HL-60 (cell line): ENCODE results near the gene PPP1R1A.

Source experiments
- DNase-seq, 2 experiments: peaks; one replicate each; pipeline ENCODE4 v3.0.0-alpha.2; 2010 to 2020; ENCODE audit warnings: low read depth in 1 of 2, low spot score in 1 of 2
- H3K27ac ChIP-seq: fragments of 250-450 bp; sonication (Bioruptor Pico); replicated peaks from 2 replicates; pipeline ENCODE4 v1.5.1; 2020; ENCODE audit warnings: mild to moderate bottlenecking, moderate library complexity
- H3K27me3 ChIP-seq: fragments of 250-450 bp; sonication (Bioruptor Pico); 2 replicates; pipeline ENCODE4 v1.5.1; 2021; ENCODE audit warnings: mild to moderate bottlenecking, moderate library complexity; ENCODE audit not compliant: insufficient read depth, poor library complexity, severe bottlenecking
- H3K4me3 ChIP-seq: replicated peaks from 2 replicates; pipeline ENCODE4 v1.5.1; 2011; ENCODE audit warnings: mild to moderate bottlenecking, control low read depth, low read length; ENCODE audit not compliant: insufficient read depth
- GABPA ChIP-seq: IDR thresholded peaks from 2 replicates; pipeline ENCODE4 v1.6.1; 2012; ENCODE audit warnings: low read depth
- POLR2AphosphoS5 ChIP-seq: IDR thresholded peaks from 2 replicates; pipeline ENCODE4 v1.6.1; 2012; ENCODE audit warnings: low read depth
- SPI1 ChIP-seq: IDR thresholded peaks from 2 replicates; pipeline ENCODE4 v1.6.1; 2012; ENCODE audit warnings: low read depth, mild to moderate bottlenecking, borderline replicate concordance
- TF ChIP-seq, protein P1 (sequence below): IDR thresholded peaks from one replicate; pipeline ENCODE4 v1.5.1; 2011; ENCODE audit warnings: low read length, control low read depth, inconsistent platforms; ENCODE audit not compliant: insufficient read depth
- TF ChIP-seq, protein P2 (sequence below): IDR thresholded peaks from 2 replicates; pipeline ENCODE4 v1.6.1; 2012; ENCODE audit warnings: low read depth; ENCODE audit not compliant: insufficient replicate concordance

PPP1R1A gene

DNA sequence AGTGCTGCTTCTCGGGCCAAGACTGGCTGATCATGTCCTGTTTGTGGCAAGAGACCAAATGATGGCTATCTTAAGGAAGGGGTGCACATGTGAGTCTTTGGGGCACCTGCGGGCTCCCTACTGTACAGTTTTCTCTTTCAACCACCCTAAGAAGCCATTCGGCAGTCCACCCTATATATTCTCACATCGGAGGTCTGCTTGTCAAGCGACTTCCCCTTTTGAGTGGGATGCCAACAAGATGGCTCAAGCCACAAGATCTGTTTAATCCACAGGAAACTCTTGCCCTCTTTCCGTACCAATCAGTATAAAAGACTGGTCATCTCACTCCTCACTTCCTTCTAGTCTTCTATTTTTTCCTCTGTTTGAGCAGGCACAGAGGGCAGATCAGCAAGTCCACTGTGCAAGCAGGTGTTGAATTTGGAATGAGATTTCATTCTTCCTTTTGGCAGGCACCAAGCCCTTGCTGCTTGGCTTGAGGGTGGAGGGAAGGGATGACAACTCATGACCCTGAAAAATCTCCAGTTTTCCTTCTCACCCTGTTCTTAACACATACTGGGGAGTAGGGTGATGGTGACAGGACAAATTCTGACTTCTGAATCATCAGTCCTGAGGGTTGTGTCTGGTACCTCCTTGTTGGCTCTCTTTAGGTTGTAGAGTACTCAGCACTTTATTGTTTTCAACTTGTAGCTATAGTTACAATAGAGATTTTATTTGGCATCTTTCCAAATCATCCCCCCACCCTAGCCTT, 28.6 kb upstream of the PPP1R1A start:
- DNase-seq = peak in 1 of 2 experiments; percentile 19

DNA sequence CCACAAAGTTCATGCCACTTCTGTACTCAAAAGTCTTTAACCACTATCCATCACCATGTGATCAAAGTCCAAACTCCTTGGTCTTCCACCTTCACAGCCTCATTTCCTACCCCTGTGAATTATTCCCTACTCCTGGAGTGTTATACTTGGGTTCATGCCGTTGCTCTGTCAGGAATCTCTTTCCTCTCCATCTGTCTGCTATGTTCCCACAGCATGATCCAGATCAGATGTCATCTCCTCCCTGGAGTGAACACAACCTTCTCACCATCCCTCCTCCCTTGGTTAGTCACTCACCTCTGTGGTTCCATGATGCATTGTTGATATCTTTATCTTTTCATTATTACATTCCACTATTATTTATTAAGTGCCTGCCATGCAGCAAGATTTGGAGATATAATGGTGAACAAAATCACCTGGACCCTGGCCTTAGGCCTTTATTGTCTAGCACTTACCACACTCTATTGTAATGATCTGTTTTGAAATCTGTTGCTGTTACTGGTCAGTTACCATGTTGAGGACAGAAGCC, 23.8 kb upstream of the PPP1R1A start:
- DNase-seq = no peak
- Histone ChIP-seq H3K4me3 (no peak overlapping the region), H3K27me3 (peaks cover 17% of the 10 kb centered on the region), H3K27ac (no peak overlapping the region)
- TF ChIP-seq, protein P1, sequence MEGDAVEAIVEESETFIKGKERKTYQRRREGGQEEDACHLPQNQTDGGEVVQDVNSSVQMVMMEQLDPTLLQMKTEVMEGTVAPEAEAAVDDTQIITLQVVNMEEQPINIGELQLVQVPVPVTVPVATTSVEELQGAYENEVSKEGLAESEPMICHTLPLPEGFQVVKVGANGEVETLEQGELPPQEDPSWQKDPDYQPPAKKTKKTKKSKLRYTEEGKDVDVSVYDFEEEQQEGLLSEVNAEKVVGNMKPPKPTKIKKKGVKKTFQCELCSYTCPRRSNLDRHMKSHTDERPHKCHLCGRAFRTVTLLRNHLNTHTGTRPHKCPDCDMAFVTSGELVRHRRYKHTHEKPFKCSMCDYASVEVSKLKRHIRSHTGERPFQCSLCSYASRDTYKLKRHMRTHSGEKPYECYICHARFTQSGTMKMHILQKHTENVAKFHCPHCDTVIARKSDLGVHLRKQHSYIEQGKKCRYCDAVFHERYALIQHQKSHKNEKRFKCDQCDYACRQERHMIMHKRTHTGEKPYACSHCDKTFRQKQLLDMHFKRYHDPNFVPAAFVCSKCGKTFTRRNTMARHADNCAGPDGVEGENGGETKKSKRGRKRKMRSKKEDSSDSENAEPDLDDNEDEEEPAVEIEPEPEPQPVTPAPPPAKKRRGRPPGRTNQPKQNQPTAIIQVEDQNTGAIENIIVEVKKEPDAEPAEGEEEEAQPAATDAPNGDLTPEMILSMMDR = no peak
- TF ChIP-seq POLR2AphosphoS5 (no peak), GABPA (no peak), SPI1 (no peak)
- TF ChIP-seq, protein P2, sequence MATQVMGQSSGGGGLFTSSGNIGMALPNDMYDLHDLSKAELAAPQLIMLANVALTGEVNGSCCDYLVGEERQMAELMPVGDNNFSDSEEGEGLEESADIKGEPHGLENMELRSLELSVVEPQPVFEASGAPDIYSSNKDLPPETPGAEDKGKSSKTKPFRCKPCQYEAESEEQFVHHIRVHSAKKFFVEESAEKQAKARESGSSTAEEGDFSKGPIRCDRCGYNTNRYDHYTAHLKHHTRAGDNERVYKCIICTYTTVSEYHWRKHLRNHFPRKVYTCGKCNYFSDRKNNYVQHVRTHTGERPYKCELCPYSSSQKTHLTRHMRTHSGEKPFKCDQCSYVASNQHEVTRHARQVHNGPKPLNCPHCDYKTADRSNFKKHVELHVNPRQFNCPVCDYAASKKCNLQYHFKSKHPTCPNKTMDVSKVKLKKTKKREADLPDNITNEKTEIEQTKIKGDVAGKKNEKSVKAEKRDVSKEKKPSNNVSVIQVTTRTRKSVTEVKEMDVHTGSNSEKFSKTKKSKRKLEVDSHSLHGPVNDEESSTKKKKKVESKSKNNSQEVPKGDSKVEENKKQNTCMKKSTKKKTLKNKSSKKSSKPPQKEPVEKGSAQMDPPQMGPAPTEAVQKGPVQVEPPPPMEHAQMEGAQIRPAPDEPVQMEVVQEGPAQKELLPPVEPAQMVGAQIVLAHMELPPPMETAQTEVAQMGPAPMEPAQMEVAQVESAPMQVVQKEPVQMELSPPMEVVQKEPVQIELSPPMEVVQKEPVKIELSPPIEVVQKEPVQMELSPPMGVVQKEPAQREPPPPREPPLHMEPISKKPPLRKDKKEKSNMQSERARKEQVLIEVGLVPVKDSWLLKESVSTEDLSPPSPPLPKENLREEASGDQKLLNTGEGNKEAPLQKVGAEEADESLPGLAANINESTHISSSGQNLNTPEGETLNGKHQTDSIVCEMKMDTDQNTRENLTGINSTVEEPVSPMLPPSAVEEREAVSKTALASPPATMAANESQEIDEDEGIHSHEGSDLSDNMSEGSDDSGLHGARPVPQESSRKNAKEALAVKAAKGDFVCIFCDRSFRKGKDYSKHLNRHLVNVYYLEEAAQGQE = no peak

More for the DNA sequence above, 28.6 kb upstream of the PPP1R1A start:
- TF ChIP-seq, protein P2 = no peak
- TF ChIP-seq POLR2AphosphoS5 (no peak), SPI1 (peak; percentile 83), GABPA (no peak)
- Histone ChIP-seq H3K27me3 (peaks cover 30% of the 10 kb centered on the region), H3K4me3 (no peak overlapping the region), H3K27ac (no peak overlapping the region)

DNA sequence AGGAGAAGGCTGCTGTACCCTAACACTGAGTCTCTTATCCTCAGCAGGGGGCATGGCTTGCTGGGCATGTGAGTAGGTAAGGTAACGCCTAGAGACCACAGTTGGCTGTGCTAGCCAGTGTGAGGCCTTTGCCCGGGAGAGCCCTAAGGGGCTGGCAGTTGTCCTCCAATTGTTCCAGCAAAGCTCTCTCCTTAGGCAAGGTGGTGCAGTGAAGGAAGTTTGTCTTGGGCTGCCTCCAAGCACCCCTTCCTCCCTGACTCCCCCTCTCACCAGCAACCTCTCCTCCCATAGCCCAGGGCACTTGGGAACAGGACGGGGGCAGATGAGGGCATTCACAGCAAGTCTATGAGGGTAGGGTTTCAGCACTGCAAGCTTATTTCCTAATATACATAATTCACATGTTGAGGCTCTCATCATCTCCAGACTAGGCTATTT, 23.3 kb upstream of the PPP1R1A start:
- TF ChIP-seq SPI1 = no peak
- TF ChIP-seq, protein P1 = no peak
- TF ChIP-seq GABPA = no peak
- TF ChIP-seq POLR2AphosphoS5 = no peak
- TF ChIP-seq, protein P2 = no peak
- Histone ChIP-seq H3K27ac (no peak overlapping the region), H3K27me3 (peaks cover 19% of the 10 kb centered on the region), H3K4me3 (no peak overlapping the region)
- DNase-seq = no peak
